ENCODE data around the gene ATP13A3. TPM values are rescaled to one million over a fixed set of nuclear protein-coding genes. Genes with fewer than 3 reads are reported as not detected.

Gene ATP13A3
- total RNA-seq, 1 donor from 2014 or later, result 79.2 TPM

- DNase-seq (ENCODE audit: low read depth), result peak; percentile 86
- peak overlapping the region; percentile 0 for H3K27ac ChIP-seq (ENCODE audit: low read depth, low read length)
- Mint-ChIP-seq H3K9me3 (ENCODE audit: unreplicated experiment) (peaks cover 3% of the 10 kb centered on the region), H3K4me1 (ENCODE audit: low read depth, unreplicated experiment) (peaks cover 30% of the 10 kb centered on the region), H3K36me3 (ENCODE audit: low read depth, unreplicated experiment) (no peaks in the 10 kb centered on the region), H3K4me3 (ENCODE audit: unreplicated experiment) (no peak overlapping the region), H3K27me3 (ENCODE audit: low read depth, unreplicated experiment) (peaks cover 29% of the 10 kb centered on the region), H3K27ac (ENCODE audit: unreplicated experiment) (no peak overlapping the region)
- no peaks in the 10 kb centered on the region for H4K20me1 ChIP-seq (ENCODE audit: insufficient read depth, low read length)
- H3K4me2 ChIP-seq (ENCODE audit: low read length), result peak overlapping the region; percentile 64
- H3K4me3 ChIP-seq (ENCODE audit: insufficient read depth, low read depth, low read length), result no peak overlapping the region
- H3K9me3 ChIP-seq (ENCODE audit: insufficient read depth, low read depth, low read length), result no peaks in the 10 kb centered on the region
- H3K4me1 ChIP-seq (ENCODE audit: insufficient read depth, low read length), result peaks cover 33% of the 10 kb centered on the region
- peak overlapping the region; percentile 7 for H2AFZ ChIP-seq (ENCODE audit: low read depth, low read length)
- no peaks in the 10 kb centered on the region for H3K79me2 ChIP-seq (ENCODE audit: insufficient read depth, low read length)
- H3K27me3 ChIP-seq (ENCODE audit: insufficient read depth, low read length), result peaks cover 7% of the 10 kb centered on the region
- TF ChIP-seq EZH2 (IDR thresholded peaks at IDR 0.05; ENCODE audit: insufficient read depth, low read length), result no peak
- TF ChIP-seq CTCF (IDR thresholded peaks at IDR 0.05; ENCODE audit: insufficient read depth, low read depth, low read length), result no peak
- no peak overlapping the region for H3K9ac ChIP-seq (ENCODE audit: low read length)
- H3K36me3 ChIP-seq (ENCODE audit: insufficient read depth, low read length), result no peaks in the 10 kb centered on the region
- FAIRE-seq, result peak; percentile 76
Measured at GRCh38 chr3:194364652-194365434, 122.0 kb downstream of the ATP13A3 start.

GRCh38 chr3:194364314-194364651, 122.5 kb downstream of the ATP13A3 start:
- H2AFZ ChIP-seq (ENCODE audit: low read depth, low read length), result no peak overlapping the region
- peaks cover 12% of the 10 kb centered on the region for H3K27me3 ChIP-seq (ENCODE audit: insufficient read depth, low read length)
- H3K27ac ChIP-seq (ENCODE audit: low read depth, low read length), result no peak overlapping the region
- no peaks in the 10 kb centered on the region for H3K79me2 ChIP-seq (ENCODE audit: insufficient read depth, low read length)
- Mint-ChIP-seq H3K9me3 (ENCODE audit: unreplicated experiment) (peaks cover 3% of the 10 kb centered on the region), H3K27me3 (ENCODE audit: low read depth, unreplicated experiment) (peaks cover 34% of the 10 kb centered on the region), H3K4me1 (ENCODE audit: low read depth, unreplicated experiment) (peaks cover 26% of the 10 kb centered on the region), H3K27ac (ENCODE audit: unreplicated experiment) (no peak overlapping the region), H3K36me3 (ENCODE audit: low read depth, unreplicated experiment) (no peaks in the 10 kb centered on the region), H3K4me3 (ENCODE audit: unreplicated experiment) (no peak overlapping the region)
- H3K4me2 ChIP-seq (ENCODE audit: low read length), result peak overlapping the region; percentile 64
- no peaks in the 10 kb centered on the region for H3K36me3 ChIP-seq (ENCODE audit: insufficient read depth, low read length)
- no peak overlapping the region for H3K9ac ChIP-seq (ENCODE audit: low read length)
- TF ChIP-seq EZH2 (IDR thresholded peaks at IDR 0.05; ENCODE audit: insufficient read depth, low read length) (no peak), CTCF (IDR thresholded peaks at IDR 0.05; ENCODE audit: insufficient read depth, low read depth, low read length) (no peak)
- H3K4me3 ChIP-seq (ENCODE audit: insufficient read depth, low read depth, low read length), result no peak overlapping the region
- no peaks in the 10 kb centered on the region for H3K9me3 ChIP-seq (ENCODE audit: insufficient read depth, low read depth, low read length)
- FAIRE-seq, result no peak
- no peaks in the 10 kb centered on the region for H4K20me1 ChIP-seq (ENCODE audit: insufficient read depth, low read length)
- peaks cover 27% of the 10 kb centered on the region for H3K4me1 ChIP-seq (ENCODE audit: insufficient read depth, low read length)
- no peak for DNase-seq (ENCODE audit: low read depth)

- no peaks in the 10 kb centered on the region for H3K79me2 ChIP-seq (ENCODE audit: insufficient read depth, low read length)
- DNase-seq (ENCODE audit: low read depth), result no peak
- H3K9me3 ChIP-seq (ENCODE audit: insufficient read depth, low read depth, low read length), result no peaks in the 10 kb centered on the region
- no peak overlapping the region for H3K27ac Mint-ChIP-seq (ENCODE audit: unreplicated experiment)
- H3K4me2 ChIP-seq (ENCODE audit: low read length), result no peak overlapping the region
- H3K4me3 ChIP-seq (ENCODE audit: insufficient read depth, low read depth, low read length), result no peak overlapping the region
- peaks cover 14% of the 10 kb centered on the region for H3K4me1 ChIP-seq (ENCODE audit: insufficient read depth, low read length)
- FAIRE-seq, result no peak
- H3K36me3 Mint-ChIP-seq (ENCODE audit: low read depth, unreplicated experiment), result no peaks in the 10 kb centered on the region
- H3K4me3 Mint-ChIP-seq (ENCODE audit: unreplicated experiment), result no peak overlapping the region
- no peak overlapping the region for H3K27ac ChIP-seq (ENCODE audit: low read depth, low read length)
- H3K27me3 ChIP-seq (ENCODE audit: insufficient read depth, low read length), result peaks cover 25% of the 10 kb centered on the region
- H2AFZ ChIP-seq (ENCODE audit: low read depth, low read length), result no peak overlapping the region
- H3K9me3 Mint-ChIP-seq (ENCODE audit: unreplicated experiment), result peaks cover 8% of the 10 kb centered on the region
- H3K36me3 ChIP-seq (ENCODE audit: insufficient read depth, low read length), result no peaks in the 10 kb centered on the region
- TF ChIP-seq EZH2 (IDR thresholded peaks at IDR 0.05; ENCODE audit: insufficient read depth, low read length) (no peak), CTCF (IDR thresholded peaks at IDR 0.05; ENCODE audit: insufficient read depth, low read depth, low read length) (no peak)
- H3K9ac ChIP-seq (ENCODE audit: low read length), result no peak overlapping the region
- H3K27me3 Mint-ChIP-seq (ENCODE audit: low read depth, unreplicated experiment), result peaks cover 59% of the 10 kb centered on the region
- H3K4me1 Mint-ChIP-seq (ENCODE audit: low read depth, unreplicated experiment), result peaks cover 9% of the 10 kb centered on the region
- H4K20me1 ChIP-seq (ENCODE audit: insufficient read depth, low read length), result no peaks in the 10 kb centered on the region
Measured at GRCh38 chr3:194360568-194360967, 126.2 kb downstream of the ATP13A3 start.
